ENCODE results near the gene CALML6.

Gene CALML6

GRCh38 chr1:1959840-1960479, 44.9 kb downstream of the CALML6 start:
- peak overlapping the region; percentile 35; the same call in 1 of the 2 replicates for H3K27ac ChIP-seq
- peak; percentile 98 for TF ChIP-seq CTCF (conservative IDR thresholded peaks at IDR 0.05)

- no peak for TF ChIP-seq CTCF (conservative IDR thresholded peaks at IDR 0.05)
- H3K27ac ChIP-seq = peak overlapping the region; percentile 35; the same call in 1 of the 2 replicates
Measured at GRCh38 chr1:1960480-1961196, 45.6 kb downstream of the CALML6 start.

GRCh38 chr1:1962752-1963151, 47.7 kb downstream of the CALML6 start:
- no peak for TF ChIP-seq CTCF (conservative IDR thresholded peaks at IDR 0.05)
- no peak overlapping the region for H3K27ac ChIP-seq

- TF ChIP-seq CTCF (conservative IDR thresholded peaks at IDR 0.05) = no peak
- no peak overlapping the region for H3K27ac ChIP-seq
Measured at GRCh38 chr1:1963570-1963969, 48.5 kb downstream of the CALML6 start.

GRCh38 chr1:1964811-1965210, 49.8 kb downstream of the CALML6 start:
- TF ChIP-seq CTCF (conservative IDR thresholded peaks at IDR 0.05) = no peak
- H3K27ac ChIP-seq = no peak overlapping the region

GRCh38 chr1:1965546-1965945, 50.5 kb downstream of the CALML6 start:
- no peak for TF ChIP-seq CTCF (conservative IDR thresholded peaks at IDR 0.05)
- no peak overlapping the region for H3K27ac ChIP-seq

GRCh38 chr1:1966071-1966740, 51.1 kb downstream of the CALML6 start:
- H3K27ac ChIP-seq = no peak overlapping the region
- no peak for TF ChIP-seq CTCF (conservative IDR thresholded peaks at IDR 0.05)
